HG02623 (cell line): ENCODE measurements around the gene ZC3H18.

ENCODE experiments used
- ATAC-seq: cut with Tn5 transposase; IDR thresholded peaks from one replicate; pipeline ENCODE4 v1.9.1; 2021; ENCODE audit warnings: moderate library complexity; ENCODE audit not compliant: unreplicated experiment

The ZC3H18 gene

GRCh38 chr16:88671806-88672205 is 101.6 kb downstream of the ZC3H18 start:
- no peak for ATAC-seq

- no peak for ATAC-seq
Measured at GRCh38 chr16:88672776-88673175, 102.6 kb downstream of the ZC3H18 start.

GRCh38 chr16:88673716-88674379 is 103.6 kb downstream of the ZC3H18 start:
- ATAC-seq = no peak

- no peak for ATAC-seq
Measured at GRCh38 chr16:88676502-88677242, 106.5 kb downstream of the ZC3H18 start.

- no peak for ATAC-seq
Measured at GRCh38 chr16:88677721-88678120, 107.5 kb downstream of the ZC3H18 start.

- ATAC-seq = no peak
Measured at GRCh38 chr16:88678224-88678979, 108.2 kb downstream of the ZC3H18 start.

- no peak for ATAC-seq
Measured at GRCh38 chr16:88680554-88681083, 110.4 kb downstream of the ZC3H18 start.

GRCh38 chr16:88681084-88681680 is 111.0 kb downstream of the ZC3H18 start:
- no peak for ATAC-seq
